Stomach (tissue), 9 donors: ENCODE data around the gene FUT8. TPM values are rescaled to one million over a fixed set of nuclear protein-coding genes. Genes with fewer than 3 reads are reported as not detected.
A peak's percentile ranks its signal among the peaks of the same experiment; 100 is the strongest.

Experiments
- DNase-seq, 2 donors: peaks; one replicate each; pipeline versions ENCODE4 v3.0.0 to v3.0.0-alpha.2; 2013 to 2019
- H3K27ac ChIP-seq, 5 donors: fragments of 200-600 bp in 4 of 5; sonication (generic) in 4 of 5; one replicate each; pipeline ENCODE4 v1.5.1; 2013 to 2019; ENCODE audit warnings: mild to moderate bottlenecking in 1 of 5, moderate library complexity in 1 of 5
- H3K27me3 ChIP-seq, 3 donors: fragments of 200-600 bp; sonication (generic); one replicate each; pipeline ENCODE4 v1.5.1; 2017 to 2019; ENCODE audit warnings: mixed run types in 1 of 3
- H3K36me3 ChIP-seq, 4 donors: fragments of 200-600 bp; sonication (generic); 1 replicate in 3 of 4; 2 replicates in 1 of 4; pipeline ENCODE4 v1.5.1; 2016 to 2019
- H3K4me1 ChIP-seq, 4 donors: fragments of 200-600 bp; sonication (generic); one replicate each; pipeline ENCODE4 v1.5.1; 2016 to 2019
- H3K4me3 ChIP-seq, 4 donors: fragments of 200-600 bp; sonication (generic) in 3 of 4; one replicate each; pipeline ENCODE4 v1.5.1; 2016 to 2019; ENCODE audit warnings: mild to moderate bottlenecking in 1 of 4
- H3K9me3 ChIP-seq, 4 donors: fragments of 200-600 bp; sonication (generic); one replicate each; pipeline ENCODE4 v1.5.1; 2016 to 2019
- CTCF ChIP-seq, 7 experiments: fragments of 450-650 bp in 4 of 7; fragments of 200-600 bp in 3 of 7; sonication (generic) in 3 of 7; IDR thresholded peaks; one replicate each; pipeline ENCODE4 v1.5.1; 2016 to 2019; ENCODE audit warnings: antibody characterized with exemption in 7 of 7, control low read depth in 2 of 7, mild to moderate bottlenecking in 1 of 7
- EP300 ChIP-seq: sonication (generic); formaldehyde crosslinking; IDR thresholded peaks from one replicate; pipeline ENCODE4 v1.6.1; 2017; ENCODE audit warnings: antibody characterized with exemption
- POLR2A ChIP-seq, 4 donors: fragments of 450-650 bp; IDR thresholded peaks; one replicate each; pipeline ENCODE4 v1.6.1; 2016; ENCODE audit warnings: antibody characterized with exemption in 4 of 4, control low read depth in 2 of 4, mild to moderate bottlenecking in 1 of 4, moderate library complexity in 1 of 4
- POLR2AphosphoS5 ChIP-seq, 3 donors: sonication (generic); formaldehyde crosslinking; IDR thresholded peaks; one replicate each; pipeline ENCODE4 v1.6.1; 2016; ENCODE audit warnings: antibody characterized with exemption in 3 of 3
- WGBS, 5 donors: extraction: QIAGEN DNeasy Blood & Tissue Kit in 3 of 5; methylation state at CpG; one replicate each; pipeline versions ENCODE4 v1.1.5 to v1.1.7; 2013 to 2018; 5-methylcytosine and 5-hydroxymethylcytosine counted together
- intact Hi-C: fragments of 100-400 bp; cut with DNase I; formaldehyde crosslinking; loops from one replicate; pipeline ENCODE4 v1.15.1; 2023; ENCODE audit warnings: low total_unique reads
- polyA plus RNA-seq, 3 donors: library from polyadenylated mRNA; stranded (reverse); fragments of 200-250 nt; gene quantifications; one replicate each; pipeline ENCODE4 v1.2.3, GENCODE V29; 2013
- total RNA-seq, 5 donors: library from RNA; depleted of rRNA; stranded (reverse); fragments of >200 nt; gene quantifications; one replicate each; pipeline versions ENCODE4 v1.1.0 to v1.2.3, GENCODE V29; 2014 to 2016
- donor health status: healthy with polysubstance abuse.
- donor health status: Bipolar disorder and iron deficiency.
- donor health status: healthy.

The FUT8 gene
- total and polyA plus RNA-seq, 8 donors, result 17.4 to 175 (median 36.7) TPM

GRCh38 chr14:65502676-65503124, 90.2 kb downstream of the FUT8 start:
- 35 to 54% (median 41%) methylated on average over 1 of the region's 1 CpG for WGBS, 5 donors
- TF ChIP-seq CTCF (IDR thresholded peaks at IDR 0.05) (no peak), POLR2AphosphoS5 (IDR thresholded peaks at IDR 0.05) (no peak), POLR2A (IDR thresholded peaks at IDR 0.05) (no peak), EP300 (no peak)
- no peaks in the 10 kb centered on the region for H3K36me3 ChIP-seq
- no peak overlapping the region for H3K27ac ChIP-seq
- intact Hi-C loops, result no loop called here
- no peaks in the 10 kb centered on the region for H3K9me3 ChIP-seq
- no peak for DNase-seq
- no peak overlapping the region for H3K4me3 ChIP-seq
- H3K27me3 ChIP-seq, result no peaks in the 10 kb centered on the region
- peaks cover 0 to 70% (median 16%) of the 10 kb centered on the region in 4 donors for H3K4me1 ChIP-seq

- TF ChIP-seq POLR2A (IDR thresholded peaks at IDR 0.05), result no peak
- no peak for TF ChIP-seq EP300
- no peak for TF ChIP-seq POLR2AphosphoS5 (IDR thresholded peaks at IDR 0.05)
- TF ChIP-seq CTCF (IDR thresholded peaks at IDR 0.05), result no peak
- intact Hi-C loops, result no loop called here
- Histone ChIP-seq H3K27ac (no peak overlapping the region), H3K4me3 (no peak overlapping the region), H3K36me3 (no peaks in the 10 kb centered on the region), H3K9me3 (no peaks in the 10 kb centered on the region), H3K27me3 (no peaks in the 10 kb centered on the region), H3K4me1 (peaks cover 0 to 59% (median 14%) of the 10 kb centered on the region in 4 donors)
- no peak for DNase-seq
- WGBS, 5 donors, result 27 to 55% (median 51%) methylated on average over 3 of the region's 3 CpGs
Observed at GRCh38 chr14:65503771-65504170, 91.2 kb downstream of the FUT8 start.

- peak in 1 of 2 donors; percentile 65 for DNase-seq
- Histone ChIP-seq H3K9me3 (peaks cover 0 to 4% (median 0%) of the 10 kb centered on the region in 4 donors), H3K36me3 (no peaks in the 10 kb centered on the region), H3K27me3 (no peaks in the 10 kb centered on the region), H3K4me1 (peaks cover 0 to 34% (median 11%) of the 10 kb centered on the region in 4 donors), H3K4me3 (no peak overlapping the region), H3K27ac (no peak overlapping the region)
- intact Hi-C loops, result no loop called here
- TF ChIP-seq CTCF (IDR thresholded peaks at IDR 0.05) (no peak), EP300 (no peak), POLR2A (IDR thresholded peaks at IDR 0.05) (no peak), POLR2AphosphoS5 (IDR thresholded peaks at IDR 0.05) (peak in 1 of 3 donors; percentile 34)
- WGBS, 5 donors, result 15 to 45% (median 26%) methylated on average over 6 of the region's 6 CpGs
Observed at GRCh38 chr14:65506801-65507200, 94.3 kb downstream of the FUT8 start.

- WGBS, 5 donors, result 90 to 98% (median 93%) methylated on average over 3 of the region's 3 CpGs
- no peaks in the 10 kb centered on the region for H3K27me3 ChIP-seq
- intact Hi-C loops, result no loop called here
- H3K36me3 ChIP-seq, result no peaks in the 10 kb centered on the region
- H3K9me3 ChIP-seq, result peaks cover 0 to 4% (median 0%) of the 10 kb centered on the region in 4 donors
- H3K27ac ChIP-seq, result no peak overlapping the region
- no peak for TF ChIP-seq POLR2AphosphoS5 (IDR thresholded peaks at IDR 0.05)
- H3K4me3 ChIP-seq, result no peak overlapping the region
- no peak for DNase-seq
- peaks cover 0 to 35% (median 13%) of the 10 kb centered on the region in 4 donors for H3K4me1 ChIP-seq
Observed at GRCh38 chr14:65509842-65510241, 97.3 kb downstream of the FUT8 start.

- H3K27me3 ChIP-seq, result no peaks in the 10 kb centered on the region
- peaks cover 0 to 26% (median 11%) of the 10 kb centered on the region in 4 donors for H3K4me1 ChIP-seq
- no peaks in the 10 kb centered on the region for H3K36me3 ChIP-seq
- H3K4me3 ChIP-seq, result no peak overlapping the region
- no peak overlapping the region for H3K27ac ChIP-seq
- peaks cover 0 to 4% (median 0%) of the 10 kb centered on the region in 4 donors for H3K9me3 ChIP-seq
- TF ChIP-seq EP300, result no peak
- no peak for TF ChIP-seq CTCF (IDR thresholded peaks at IDR 0.05)
- no peak for TF ChIP-seq POLR2AphosphoS5 (IDR thresholded peaks at IDR 0.05)
- no peak for TF ChIP-seq POLR2A (IDR thresholded peaks at IDR 0.05)
- WGBS, 5 donors, result 54 to 78% (median 67%) methylated on average over 5 of the region's 5 CpGs
- no peak for DNase-seq
- intact Hi-C loops, result no loop called here
Observed at GRCh38 chr14:65513671-65514070, 101.1 kb downstream of the FUT8 start.
